Uterus (tissue), 4 donors: ENCODE measurements around the gene PCNX2. TPM values are rescaled to one million over a fixed set of nuclear protein-coding genes. Genes with fewer than 3 reads are reported as not detected.

Source experiments
- DNase-seq, 2 donors: peaks; one replicate each; pipeline ENCODE4 v3.0.0-alpha.2; 2019 to 2020
- H3K27ac ChIP-seq, 2 donors: fragments of 200-600 bp; sonication (generic); 1 replicate in 1 of 2; 2 replicates in 1 of 2; pipeline ENCODE4 v1.5.1; 2016 to 2018
- H3K27me3 ChIP-seq, 2 donors: fragments of 200-600 bp; sonication (generic); one replicate each; pipeline ENCODE4 v1.5.1; 2018 to 2019; ENCODE audit warnings: control low read depth in 1 of 2
- H3K36me3 ChIP-seq, 2 donors: fragments of 200-600 bp; sonication (generic); one replicate each; pipeline ENCODE4 v1.5.1; 2019; ENCODE audit warnings: control low read depth in 1 of 2
- H3K4me1 ChIP-seq, 2 donors: fragments of 200-600 bp; sonication (generic); one replicate each; pipeline ENCODE4 v1.5.1; 2018 to 2019; ENCODE audit warnings: control low read depth in 1 of 2
- H3K4me3 ChIP-seq, 2 donors: fragments of 200-600 bp; sonication (generic); 1 replicate in 1 of 2; 2 replicates in 1 of 2; pipeline ENCODE4 v1.5.1; 2018 to 2019; ENCODE audit warnings: mild to moderate bottlenecking in 1 of 2
- H3K9me3 ChIP-seq, 2 donors: fragments of 200-600 bp; sonication (generic); one replicate each; pipeline ENCODE4 v1.5.1; 2019; ENCODE audit warnings: control low read depth in 1 of 2
- POLR2A ChIP-seq, 2 donors: fragments of 450-650 bp; IDR thresholded peaks; one replicate each; pipeline ENCODE4 v1.6.1; 2016; ENCODE audit warnings: antibody characterized with exemption in 2 of 2, mild to moderate bottlenecking in 1 of 2, moderate library complexity in 1 of 2
- intact Hi-C: fragments of 100-400 bp; cut with DNase I; formaldehyde crosslinking; loops from one replicate; pipeline ENCODE4 v1.15.1; 2023; ENCODE audit warnings: low total_unique reads
- total RNA-seq, 4 donors: library from RNA; depleted of rRNA in 3 of 4; stranded (reverse); fragments of >200 nt in 3 of 4; gene quantifications; one replicate each; pipeline versions ENCODE4 v1.1.0 to v1.2.4, GENCODE V29; 2014 to 2023
- TF ChIP-seq, protein P1 (sequence below), 4 experiments: fragments of 200-600 bp in 2 of 4; fragments of 450-650 bp in 2 of 4; sonication (generic) in 2 of 4; IDR thresholded peaks; one replicate each; pipeline ENCODE4 v1.5.1; 2016 to 2019; ENCODE audit warnings: antibody characterized with exemption in 4 of 4, mild to moderate bottlenecking in 2 of 4, moderate library complexity in 1 of 4
- donor health status: DM: yes; HTN: yes; CAD: no.

The PCNX2 gene
- total RNA-seq, 4 donors from 2014 or later = 4.1 to 36.2 (median 14.1) TPM

GRCh38 chr1:233277637-233278606, 17.6 kb downstream of the PCNX2 start:
- TF ChIP-seq, protein P1, sequence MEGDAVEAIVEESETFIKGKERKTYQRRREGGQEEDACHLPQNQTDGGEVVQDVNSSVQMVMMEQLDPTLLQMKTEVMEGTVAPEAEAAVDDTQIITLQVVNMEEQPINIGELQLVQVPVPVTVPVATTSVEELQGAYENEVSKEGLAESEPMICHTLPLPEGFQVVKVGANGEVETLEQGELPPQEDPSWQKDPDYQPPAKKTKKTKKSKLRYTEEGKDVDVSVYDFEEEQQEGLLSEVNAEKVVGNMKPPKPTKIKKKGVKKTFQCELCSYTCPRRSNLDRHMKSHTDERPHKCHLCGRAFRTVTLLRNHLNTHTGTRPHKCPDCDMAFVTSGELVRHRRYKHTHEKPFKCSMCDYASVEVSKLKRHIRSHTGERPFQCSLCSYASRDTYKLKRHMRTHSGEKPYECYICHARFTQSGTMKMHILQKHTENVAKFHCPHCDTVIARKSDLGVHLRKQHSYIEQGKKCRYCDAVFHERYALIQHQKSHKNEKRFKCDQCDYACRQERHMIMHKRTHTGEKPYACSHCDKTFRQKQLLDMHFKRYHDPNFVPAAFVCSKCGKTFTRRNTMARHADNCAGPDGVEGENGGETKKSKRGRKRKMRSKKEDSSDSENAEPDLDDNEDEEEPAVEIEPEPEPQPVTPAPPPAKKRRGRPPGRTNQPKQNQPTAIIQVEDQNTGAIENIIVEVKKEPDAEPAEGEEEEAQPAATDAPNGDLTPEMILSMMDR (IDR thresholded peaks at IDR 0.05) = no peak
- no peak for TF ChIP-seq POLR2A (IDR thresholded peaks at IDR 0.05)
- Histone ChIP-seq H3K4me1 (no peaks in the 10 kb centered on the region), H3K27ac (no peak overlapping the region), H3K4me3 (no peak overlapping the region), H3K27me3 (no peaks in the 10 kb centered on the region), H3K36me3 (no peaks in the 10 kb centered on the region), H3K9me3 (no peaks in the 10 kb centered on the region)
- intact Hi-C loops = no loop called here
- DNase-seq = no peak

- Histone ChIP-seq H3K27me3 (no peaks in the 10 kb centered on the region), H3K9me3 (no peaks in the 10 kb centered on the region), H3K4me3 (no peak overlapping the region), H3K36me3 (no peaks in the 10 kb centered on the region), H3K4me1 (no peaks in the 10 kb centered on the region), H3K27ac (no peak overlapping the region)
- TF ChIP-seq, protein P1 (IDR thresholded peaks at IDR 0.05) = no peak
- no peak for TF ChIP-seq POLR2A (IDR thresholded peaks at IDR 0.05)
- intact Hi-C loops = no loop called here
- no peak for DNase-seq
Measured at GRCh38 chr1:233269656-233270055, 25.9 kb downstream of the PCNX2 start.

DNA sequence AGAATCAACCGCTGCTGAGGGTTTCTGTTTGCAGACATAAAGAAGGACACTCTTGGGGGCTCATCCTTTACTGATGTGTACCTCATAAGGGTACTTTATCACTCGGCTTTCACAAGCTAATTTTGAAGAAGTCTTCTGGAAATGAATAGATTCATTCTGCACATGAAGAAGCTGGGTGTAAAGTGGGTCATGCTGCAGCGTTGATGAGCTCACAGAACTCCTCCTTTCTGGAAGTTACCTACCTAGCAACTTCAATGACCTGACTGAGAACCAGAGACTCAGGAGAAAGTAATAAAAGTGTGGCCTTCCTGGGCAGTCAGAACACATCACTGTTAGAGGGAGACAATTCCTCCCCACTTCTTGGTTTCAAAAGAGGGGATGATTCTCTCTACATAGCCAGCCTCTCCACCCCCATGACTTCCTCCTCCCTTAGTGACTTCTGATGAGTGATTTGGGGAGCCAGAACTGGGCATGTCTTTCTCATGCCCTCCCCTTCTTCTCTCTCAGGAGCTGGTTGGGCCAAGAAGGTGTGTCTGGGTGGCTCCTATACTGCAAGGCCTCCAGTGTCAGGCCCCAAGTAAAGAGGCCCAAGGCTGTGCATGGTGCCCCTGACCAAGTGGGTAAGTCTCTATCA, 27.0 kb downstream of the PCNX2 start:
- no peaks in the 10 kb centered on the region for H3K36me3 ChIP-seq
- no peak overlapping the region for H3K4me3 ChIP-seq
- no peak overlapping the region for H3K27ac ChIP-seq
- no peaks in the 10 kb centered on the region for H3K27me3 ChIP-seq
- no peak for TF ChIP-seq POLR2A (IDR thresholded peaks at IDR 0.05)
- TF ChIP-seq, protein P1 (IDR thresholded peaks at IDR 0.05) = no peak
- H3K9me3 ChIP-seq = no peaks in the 10 kb centered on the region
- no peak for DNase-seq
- no peaks in the 10 kb centered on the region for H3K4me1 ChIP-seq
- intact Hi-C loops = no loop called here

- intact Hi-C loops = no loop called here
- H3K4me1 ChIP-seq = no peaks in the 10 kb centered on the region
- TF ChIP-seq, protein P1 (IDR thresholded peaks at IDR 0.05) = no peak
- TF ChIP-seq POLR2A (IDR thresholded peaks at IDR 0.05) = no peak
Measured at GRCh38 chr1:233261695-233262094, 33.8 kb downstream of the PCNX2 start.

DNA sequence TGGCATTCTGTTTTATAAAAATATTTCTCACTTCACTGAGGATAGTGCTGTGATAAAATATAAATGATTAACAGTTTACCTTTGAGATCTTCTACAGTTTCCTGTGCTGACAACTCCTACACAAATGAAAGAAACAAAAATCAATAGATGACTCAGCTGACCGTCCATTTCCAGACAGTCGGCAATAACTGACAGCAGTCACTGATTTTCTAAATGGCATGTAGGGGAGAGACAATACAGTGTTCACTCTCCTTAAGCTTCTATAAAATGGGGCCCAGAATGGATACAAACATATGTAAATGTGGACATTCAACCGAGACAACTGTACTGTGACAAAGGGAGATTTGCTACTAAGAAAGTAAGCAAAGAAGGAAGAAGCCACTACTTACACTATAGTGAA, 34.3 kb downstream of the PCNX2 start:
- DNase-seq = no peak
- no peaks in the 10 kb centered on the region for H3K4me1 ChIP-seq
- H3K4me3 ChIP-seq = no peak overlapping the region
- H3K27ac ChIP-seq = no peak overlapping the region
- H3K9me3 ChIP-seq = no peaks in the 10 kb centered on the region
- H3K36me3 ChIP-seq = no peaks in the 10 kb centered on the region
- intact Hi-C loops = no loop called here
- H3K27me3 ChIP-seq = no peaks in the 10 kb centered on the region
- TF ChIP-seq, protein P1 (IDR thresholded peaks at IDR 0.05) = no peak
- TF ChIP-seq POLR2A (IDR thresholded peaks at IDR 0.05) = no peak

More at GRCh38 chr1:233261695-233262094, 33.8 kb downstream of the PCNX2 start:
- no peak overlapping the region for H3K4me3 ChIP-seq
- H3K9me3 ChIP-seq = no peaks in the 10 kb centered on the region
- H3K27ac ChIP-seq = no peak overlapping the region
- DNase-seq = no peak
- H3K36me3 ChIP-seq = no peaks in the 10 kb centered on the region
- H3K27me3 ChIP-seq = no peaks in the 10 kb centered on the region
